Left ventricle myocardium inferior (tissue), 1 donor: Measurements from ENCODE around the gene RHBDL3. TPM values are rescaled to one million over a fixed set of nuclear protein-coding genes. Genes with fewer than 3 reads are reported as not detected.

Experiments
- DNase-seq: peaks from one replicate; pipeline ENCODE4 v3.0.0-alpha.2; 2020
- H3K27ac ChIP-seq: fragments of 200-600 bp; replicated peaks from 2 replicates; pipeline ENCODE4 v1.8.0; 2021
- H3K27me3 ChIP-seq: fragments of 200-600 bp; 2 replicates; pipeline ENCODE4 v1.8.0; 2021; ENCODE audit warnings: low read depth
- H3K36me3 ChIP-seq: fragments of 200-600 bp; 2 replicates; pipeline ENCODE4 v1.8.0; 2021
- H3K4me1 ChIP-seq: fragments of 200-600 bp; 2 replicates; pipeline ENCODE4 v1.8.0; 2021
- H3K4me3 ChIP-seq: fragments of 200-600 bp; 2 replicates; pipeline ENCODE4 v1.8.0; 2021; ENCODE audit warnings: mild to moderate bottlenecking, moderate library complexity
- H3K9me3 ChIP-seq: fragments of 200-600 bp; replicated peaks from 2 replicates; pipeline ENCODE4 v1.8.0; 2021
- CTCF ChIP-seq: fragments of 200-600 bp; IDR thresholded peaks from 2 replicates; pipeline ENCODE4 v1.8.0; 2021; ENCODE audit warnings: antibody characterized with exemption, mild to moderate bottlenecking, borderline replicate concordance
- intact Hi-C: fragments of 100-400 bp; cut with micrococcal nuclease; formaldehyde crosslinking; loops from one replicate; pipeline ENCODE4 v1.11.0; 2022
- total RNA-seq: library from RNA; stranded (reverse); fragmentation: NEBNext Ultra II Directional; extraction: Animal tissue kit (Norgen Biotek cat#: 25700); gene quantifications from one replicate; pipeline ENCODE4 v1.2.1, GENCODE V29; 2021
- donor health status: DM: no; HTN: yes; CAD: no; lungs with severe emphysema.

The RHBDL3 gene
- total RNA-seq, 1 donor from 2014 or later, result 4.7 TPM

GRCh38 chr17:32285746-32286517 is 20.3 kb downstream of the RHBDL3 start:
- no peak for TF ChIP-seq CTCF
- H3K27me3 ChIP-seq, result peaks cover 32% of the 10 kb centered on the region
- H3K9me3 ChIP-seq, result no peaks in the 10 kb centered on the region
- DNase-seq, result no peak
- intact Hi-C loops, result no loop called here
- no peaks in the 10 kb centered on the region for H3K36me3 ChIP-seq
- no peak overlapping the region for H3K27ac ChIP-seq
- peaks cover 16% of the 10 kb centered on the region for H3K4me1 ChIP-seq
- H3K4me3 ChIP-seq, result no peak overlapping the region

- no peak overlapping the region for H3K27ac ChIP-seq
- no peak for TF ChIP-seq CTCF
- H3K4me1 ChIP-seq, result peaks cover 11% of the 10 kb centered on the region
- no peaks in the 10 kb centered on the region for H3K36me3 ChIP-seq
- H3K9me3 ChIP-seq, result no peaks in the 10 kb centered on the region
- intact Hi-C loops, result no loop called here
- no peak for DNase-seq
- H3K4me3 ChIP-seq, result no peak overlapping the region
- H3K27me3 ChIP-seq, result peaks cover 28% of the 10 kb centered on the region
These were observed 20.9 kb downstream of the RHBDL3 start for GRCh38 chr17:32286518-32286900.

- DNase-seq, result no peak
- no peak overlapping the region for H3K27ac ChIP-seq
- H3K36me3 ChIP-seq, result no peaks in the 10 kb centered on the region
- no peaks in the 10 kb centered on the region for H3K9me3 ChIP-seq
- H3K4me1 ChIP-seq, result peaks cover 10% of the 10 kb centered on the region
- H3K4me3 ChIP-seq, result no peak overlapping the region
- no peak for TF ChIP-seq CTCF
- H3K27me3 ChIP-seq, result peaks cover 28% of the 10 kb centered on the region
- intact Hi-C loops, result no loop called here
These were observed 22.3 kb downstream of the RHBDL3 start for GRCh38 chr17:32287804-32288511.

- intact Hi-C loops, result no loop called here
- Histone ChIP-seq H3K9me3 (no peaks in the 10 kb centered on the region), H3K36me3 (no peaks in the 10 kb centered on the region), H3K4me3 (no peak overlapping the region), H3K27ac (no peak overlapping the region), H3K4me1 (peaks cover 8% of the 10 kb centered on the region), H3K27me3 (peaks cover 25% of the 10 kb centered on the region)
- no peak for TF ChIP-seq CTCF
- DNase-seq, result no peak
These were observed 23.0 kb downstream of the RHBDL3 start for GRCh38 chr17:32288615-32289014.

GRCh38 chr17:32289471-32290070 is 23.9 kb downstream of the RHBDL3 start:
- H3K4me1 ChIP-seq, result no peaks in the 10 kb centered on the region
- no peak overlapping the region for H3K27ac ChIP-seq
- H3K9me3 ChIP-seq, result no peaks in the 10 kb centered on the region
- no peak for DNase-seq
- no peak overlapping the region for H3K4me3 ChIP-seq
- H3K36me3 ChIP-seq, result no peaks in the 10 kb centered on the region
- intact Hi-C loops, result no loop called here
- TF ChIP-seq CTCF, result no peak
- peaks cover 15% of the 10 kb centered on the region for H3K27me3 ChIP-seq
